SK-N-SH (cell line): ENCODE measurements around the gene INPP5A. TPM values are rescaled to one million over a fixed set of nuclear protein-coding genes. Genes with fewer than 3 reads are reported as not detected.

ENCODE experiments used
- CTCF ChIA-PET: fragments of 300-600, 350-600 bp; formaldehyde crosslinking; extraction: SDS; loops from one replicate; lab custom pipeline; 2021; lab: Yijun Ruan, JAX
- POLR2A ChIA-PET: fragments of 350-600 bp; sonication (Branson Sonifier 250); formaldehyde crosslinking; extraction: SDS; loops from one replicate; lab custom pipeline; 2020; ENCODE audit warnings: antibody characterized with exemption, inconsistent platforms; lab: Yijun Ruan, JAX
- DNase-seq: peaks from one replicate; pipeline ENCODE4 v3.0.0; 2012
- H2AFZ ChIP-seq: fragments of 200-600 bp; sonication (generic); 2 replicates; pipeline ENCODE4 v1.8.1; 2016; ENCODE audit warnings: antibody characterized with exemption, mild to moderate bottlenecking, low read depth
- H3F3A ChIP-seq: fragments of 200-600 bp; sonication (generic); replicated peaks from 2 replicates; pipeline ENCODE3; 2016; ENCODE audit warnings: antibody characterized with exemption, mild to moderate bottlenecking; ENCODE audit not compliant: insufficient read depth
- H3K27ac ChIP-seq, 2 experiments: fragments of 200-500 bp in 1 of 2; fragments of 200-600 bp in 1 of 2; sonication (Bioruptor generic) in 1 of 2; sonication (generic), shearing (Covaris generic) in 1 of 2; 2 replicates each; pipeline versions ENCODE4 v1.5.1 to v1.6.1; 2014 to 2016; ENCODE audit warnings: low read depth in 2 of 2, inconsistent platforms in 1 of 2, low read length in 1 of 2, mild to moderate bottlenecking in 1 of 2, mixed read lengths in 1 of 2
- H3K27me3 ChIP-seq: fragments of 200-600 bp; sonication (generic), shearing (Covaris generic); 2 replicates; pipeline ENCODE4 v1.6.1; 2016; ENCODE audit warnings: mixed run types; ENCODE audit not compliant: insufficient read depth
- H3K36me3 ChIP-seq, 2 experiments: fragments of 200-500 bp in 1 of 2; fragments of 200-600 bp in 1 of 2; sonication (Bioruptor generic) in 1 of 2; sonication (generic) in 1 of 2; replicated peaks in 1 of 2; 2 replicates each; pipeline versions ENCODE3 to v1.5.1; 2014 to 2016; ENCODE audit warnings: low read length in 1 of 2, mild to moderate bottlenecking in 1 of 2; ENCODE audit not compliant: insufficient read depth in 2 of 2, control insufficient read depth in 1 of 2
- H3K4me1 ChIP-seq, 2 experiments: fragments of 200-500 bp in 1 of 2; fragments of 200-600 bp in 1 of 2; sonication (Bioruptor generic) in 1 of 2; sonication (generic), shearing (Covaris generic) in 1 of 2; 2 replicates each; pipeline versions ENCODE4 v1.5.1 to v1.6.1; 2014 to 2016; ENCODE audit warnings: low read depth in 1 of 2, low read length in 1 of 2, mixed run types in 1 of 2; ENCODE audit not compliant: insufficient read depth in 2 of 2, control insufficient read depth in 1 of 2
- H3K4me2 ChIP-seq: fragments of 200-600 bp; sonication (generic), shearing (Covaris generic); 2 replicates; pipeline ENCODE4 v1.6.1; 2017; ENCODE audit warnings: mixed run types
- H3K4me3 ChIP-seq, 2 experiments: fragments of 200-500 bp in 1 of 2; fragments of 200-600 bp in 1 of 2; sonication (Bioruptor generic) in 1 of 2; sonication (generic), shearing (Covaris generic) in 1 of 2; 2 replicates each; pipeline versions ENCODE4 v1.5.1 to v1.8.1; 2014 to 2016; ENCODE audit warnings: low read depth in 2 of 2, inconsistent platforms in 1 of 2, low read length in 1 of 2, mild to moderate bottlenecking in 1 of 2, mixed read lengths in 1 of 2, moderate library complexity in 1 of 2
- H3K79me2 ChIP-seq: fragments of 200-600 bp; sonication (generic); 2 replicates; pipeline ENCODE4 v1.8.1; 2017; ENCODE audit warnings: mild to moderate bottlenecking; ENCODE audit not compliant: insufficient read depth
- H3K9ac ChIP-seq: fragments of 200-600 bp; sonication (generic); 2 replicates; pipeline ENCODE4 v1.6.1; 2017; ENCODE audit warnings: mixed run types
- H3K9me2 ChIP-seq: fragments of 200-600 bp; sonication (generic); 2 replicates; pipeline ENCODE4 v1.6.1; 2017; ENCODE audit warnings: mixed run types
- H3K9me3 ChIP-seq: fragments of 200-600 bp; sonication (generic); 2 replicates; pipeline ENCODE4 v1.6.1; 2017; ENCODE audit warnings: mixed run types, mild to moderate bottlenecking, moderate library complexity
- H4K20me1 ChIP-seq: fragments of 200-600 bp; sonication (generic); 2 replicates; pipeline ENCODE4 v1.6.1; 2017; ENCODE audit warnings: mild to moderate bottlenecking, mixed run types; ENCODE audit not compliant: insufficient read depth
- ELF1 ChIP-seq: IDR thresholded peaks from 2 replicates; pipeline ENCODE4 v1.4.0; 2012
- EP300 ChIP-seq, 2 experiments: IDR thresholded peaks; 2 replicates each; pipeline versions ENCODE4 v1.4.0 to v1.6.1; 2012; ENCODE audit warnings: borderline replicate concordance in 1 of 2, low read depth in 1 of 2, low read length in 1 of 2
- FOSL2 ChIP-seq: IDR thresholded peaks from 2 replicates; pipeline ENCODE4 v1.4.0; 2012; ENCODE audit warnings: low read depth, mild to moderate bottlenecking, moderate library complexity, borderline replicate concordance
- FOXM1 ChIP-seq: IDR thresholded peaks from 2 replicates; pipeline ENCODE4 v1.4.0; 2012; ENCODE audit warnings: low read depth, mild to moderate bottlenecking
- GATA2 ChIP-seq: sonication (generic); formaldehyde crosslinking; IDR thresholded peaks from 2 replicates; pipeline ENCODE4 v1.5.0; 2020; ENCODE audit warnings: mild to moderate bottlenecking, missing genetic modification reagents
- MEF2A ChIP-seq: IDR thresholded peaks from 2 replicates; pipeline ENCODE4 v1.4.0; 2012; ENCODE audit warnings: low read depth, borderline replicate concordance
- MXI1 ChIP-seq: IDR thresholded peaks from 2 replicates; pipeline ENCODE4 v1.6.1; 2012; ENCODE audit warnings: mild to moderate bottlenecking, low read depth, low read length, improper control_type of control experiment
- NFIC ChIP-seq: IDR thresholded peaks from 2 replicates; pipeline ENCODE4 v1.4.0; 2012; ENCODE audit warnings: borderline replicate concordance
- NRF1 ChIP-seq: IDR thresholded peaks from 2 replicates; pipeline ENCODE4 v1.6.1; 2012; ENCODE audit warnings: low read depth, mild to moderate bottlenecking, low read length
- RAD21 ChIP-seq: IDR thresholded peaks from 2 replicates; pipeline ENCODE4 v1.6.1; 2012; ENCODE audit warnings: mild to moderate bottlenecking, low read length
- RXRA ChIP-seq: IDR thresholded peaks from 2 replicates; pipeline ENCODE4 v1.4.0; 2012; ENCODE audit warnings: low read depth, mild to moderate bottlenecking, borderline replicate concordance
- SIN3A ChIP-seq: IDR thresholded peaks from 2 replicates; pipeline ENCODE4 v1.6.1; 2012; ENCODE audit warnings: low read depth, mild to moderate bottlenecking, low read length, moderate library complexity, borderline replicate concordance
- TAF1 ChIP-seq: IDR thresholded peaks from 2 replicates; pipeline ENCODE4 v1.6.1; 2012; ENCODE audit warnings: low read depth, mild to moderate bottlenecking, low read length, moderate library complexity, borderline replicate concordance
- TEAD4 ChIP-seq: IDR thresholded peaks from 2 replicates; pipeline ENCODE4 v1.4.0; 2012; ENCODE audit warnings: mild to moderate bottlenecking, borderline replicate concordance; ENCODE audit not compliant: insufficient read depth
- USF1 ChIP-seq: IDR thresholded peaks from 2 replicates; pipeline ENCODE4 v1.4.0; 2012; ENCODE audit warnings: low read depth, borderline replicate concordance
- WGBS: methylation state at CpG from one replicate; pipeline ENCODE4 v1.1.6; 2017; ENCODE audit warnings: low lambda C conversion rate; 5-methylcytosine and 5-hydroxymethylcytosine counted together
- polyA plus RNA-seq, 3 experiments: library from polyadenylated mRNA; depleted of rRNA; stranded (reverse); fragments of >200 nt; gene quantifications; 2 replicates each; pipeline ENCODE4 v1.2.3, GENCODE V29; 2012
- TF ChIP-seq, protein P1 (sequence below): IDR thresholded peaks from 2 replicates; pipeline ENCODE4 v1.4.0; 2012; ENCODE audit warnings: low read depth, borderline replicate concordance
- TF ChIP-seq, protein P2 (sequence below): IDR thresholded peaks from 2 replicates; pipeline ENCODE4 v1.4.0; 2012; ENCODE audit warnings: low read depth
- TF ChIP-seq, protein P3 (sequence below): fragments of 200-600 bp; sonication (generic); IDR thresholded peaks from 2 replicates; pipeline ENCODE4 v1.6.1; 2017; ENCODE audit warnings: antibody characterized with exemption, mild to moderate bottlenecking, moderate library complexity

INPP5A gene
- polyA plus RNA-seq, 1 of the 3 experiments (the other 2 are of a cell fraction) = 12.0 TPM

- no peaks in the 10 kb centered on the region for H3K36me3 ChIP-seq
- TF ChIP-seq FOXM1 = no peak
- TF ChIP-seq TEAD4 = no peak
- TF ChIP-seq USF1 = no peak
- no peak for TF ChIP-seq FOSL2
- TF ChIP-seq NFIC = no peak
- TF ChIP-seq EP300 (IDR thresholded peaks at IDR 0.05; ENCODE audit: borderline replicate concordance in 1 of 2, low read depth in 1 of 2, low read length in 1 of 2) = no peak
- no peak for TF ChIP-seq TAF1
- TF ChIP-seq MXI1 = no peak
- TF ChIP-seq, protein P1, sequence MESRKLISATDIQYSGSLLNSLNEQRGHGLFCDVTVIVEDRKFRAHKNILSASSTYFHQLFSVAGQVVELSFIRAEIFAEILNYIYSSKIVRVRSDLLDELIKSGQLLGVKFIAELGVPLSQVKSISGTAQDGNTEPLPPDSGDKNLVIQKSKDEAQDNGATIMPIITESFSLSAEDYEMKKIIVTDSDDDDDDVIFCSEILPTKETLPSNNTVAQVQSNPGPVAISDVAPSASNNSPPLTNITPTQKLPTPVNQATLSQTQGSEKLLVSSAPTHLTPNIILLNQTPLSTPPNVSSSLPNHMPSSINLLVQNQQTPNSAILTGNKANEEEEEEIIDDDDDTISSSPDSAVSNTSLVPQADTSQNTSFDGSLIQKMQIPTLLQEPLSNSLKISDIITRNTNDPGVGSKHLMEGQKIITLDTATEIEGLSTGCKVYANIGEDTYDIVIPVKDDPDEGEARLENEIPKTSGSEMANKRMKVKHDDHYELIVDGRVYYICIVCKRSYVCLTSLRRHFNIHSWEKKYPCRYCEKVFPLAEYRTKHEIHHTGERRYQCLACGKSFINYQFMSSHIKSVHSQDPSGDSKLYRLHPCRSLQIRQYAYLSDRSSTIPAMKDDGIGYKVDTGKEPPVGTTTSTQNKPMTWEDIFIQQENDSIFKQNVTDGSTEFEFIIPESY = no peak
- TF ChIP-seq RXRA = no peak
- no peak for TF ChIP-seq MEF2A
- no peak for TF ChIP-seq ELF1
- no peak for TF ChIP-seq SIN3A
- TF ChIP-seq, protein P2, sequence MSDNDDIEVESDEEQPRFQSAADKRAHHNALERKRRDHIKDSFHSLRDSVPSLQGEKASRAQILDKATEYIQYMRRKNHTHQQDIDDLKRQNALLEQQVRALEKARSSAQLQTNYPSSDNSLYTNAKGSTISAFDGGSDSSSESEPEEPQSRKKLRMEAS = no peak
- TF ChIP-seq NRF1 = no peak
- no peak for TF ChIP-seq GATA2 (CRISPR knock-in tag)
- TF ChIP-seq, protein P3, sequence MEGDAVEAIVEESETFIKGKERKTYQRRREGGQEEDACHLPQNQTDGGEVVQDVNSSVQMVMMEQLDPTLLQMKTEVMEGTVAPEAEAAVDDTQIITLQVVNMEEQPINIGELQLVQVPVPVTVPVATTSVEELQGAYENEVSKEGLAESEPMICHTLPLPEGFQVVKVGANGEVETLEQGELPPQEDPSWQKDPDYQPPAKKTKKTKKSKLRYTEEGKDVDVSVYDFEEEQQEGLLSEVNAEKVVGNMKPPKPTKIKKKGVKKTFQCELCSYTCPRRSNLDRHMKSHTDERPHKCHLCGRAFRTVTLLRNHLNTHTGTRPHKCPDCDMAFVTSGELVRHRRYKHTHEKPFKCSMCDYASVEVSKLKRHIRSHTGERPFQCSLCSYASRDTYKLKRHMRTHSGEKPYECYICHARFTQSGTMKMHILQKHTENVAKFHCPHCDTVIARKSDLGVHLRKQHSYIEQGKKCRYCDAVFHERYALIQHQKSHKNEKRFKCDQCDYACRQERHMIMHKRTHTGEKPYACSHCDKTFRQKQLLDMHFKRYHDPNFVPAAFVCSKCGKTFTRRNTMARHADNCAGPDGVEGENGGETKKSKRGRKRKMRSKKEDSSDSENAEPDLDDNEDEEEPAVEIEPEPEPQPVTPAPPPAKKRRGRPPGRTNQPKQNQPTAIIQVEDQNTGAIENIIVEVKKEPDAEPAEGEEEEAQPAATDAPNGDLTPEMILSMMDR = no peak
- no peak for TF ChIP-seq RAD21
- H4K20me1 ChIP-seq = peaks cover 67% of the 10 kb centered on the region
- peaks cover 14 to 34% of the 10 kb centered on the region in 2 experiments; a peak in 3 of 4 replicates for H3K4me1 ChIP-seq
- CTCF ChIA-PET = no interaction called here
- H3K79me2 ChIP-seq = peaks cover 21% of the 10 kb centered on the region
- H3K9ac ChIP-seq = no peak overlapping the region
- no peaks in the 10 kb centered on the region for H3K27me3 ChIP-seq
- POLR2A ChIA-PET = no interaction called here
- no peak overlapping the region for H3K4me2 ChIP-seq
- H3K4me3 ChIP-seq = no peak overlapping the region
- H3K9me3 ChIP-seq = no peaks in the 10 kb centered on the region
- H3F3A ChIP-seq = peaks cover 13% of the 10 kb centered on the region
- H2AFZ ChIP-seq = no peak overlapping the region
- H3K27ac ChIP-seq = no peak overlapping the region
- WGBS = 95% methylated on average over 8 of the region's 8 CpGs
- no peak for DNase-seq
- H3K9me2 ChIP-seq = no peaks in the 10 kb centered on the region
These were observed 36.7 kb downstream of the INPP5A start for GRCh38 chr10:132574288-132574687.
